ENCODE results near the gene CDH19.

GRCh38 chr18:66575263-66575662 is 28.6 kb downstream of the CDH19 start:
- TF ChIP-seq GATA2 (IDR thresholded peaks at IDR 0.05; ENCODE audit: low read depth, low read length) = no peak
- no peak for TF ChIP-seq GATA3 (IDR thresholded peaks at IDR 0.05; ENCODE audit: low read depth, low read length)

Data from SH-SY5Y (cell line).